ENCODE results near the gene ADAM11.
"Not testable (repeated sequence)": the region's sequence is repeated elsewhere in the genome, so short reads cannot be mapped to it uniquely, and the experiment has no call there.

Gene ADAM11

GRCh38 chr17:44747566-44747965 is 11.2 kb upstream of the ADAM11 start:
- H3K36me3 ChIP-seq (ENCODE audit: insufficient read depth, low read length) = no peaks in the 10 kb centered on the region
- H3K4me1 ChIP-seq (ENCODE audit: insufficient read depth, low read length) = no peaks in the 10 kb centered on the region
- H3K4me3 ChIP-seq (ENCODE audit: low read depth in 1 of 2, low read length in 2 of 2) = no peak overlapping the region
- H3K9me3 ChIP-seq (ENCODE audit: low read length) = no peaks in the 10 kb centered on the region
- H3K27me3 ChIP-seq (ENCODE audit: control insufficient read depth in 1 of 2, insufficient read depth in 2 of 2, low read length in 2 of 2) = no peaks in the 10 kb centered on the region
- no peak overlapping the region for H3K27ac ChIP-seq (ENCODE audit: low read depth, low read length)
- H3K9ac ChIP-seq (ENCODE audit: low read length) = no peak overlapping the region

DNA sequence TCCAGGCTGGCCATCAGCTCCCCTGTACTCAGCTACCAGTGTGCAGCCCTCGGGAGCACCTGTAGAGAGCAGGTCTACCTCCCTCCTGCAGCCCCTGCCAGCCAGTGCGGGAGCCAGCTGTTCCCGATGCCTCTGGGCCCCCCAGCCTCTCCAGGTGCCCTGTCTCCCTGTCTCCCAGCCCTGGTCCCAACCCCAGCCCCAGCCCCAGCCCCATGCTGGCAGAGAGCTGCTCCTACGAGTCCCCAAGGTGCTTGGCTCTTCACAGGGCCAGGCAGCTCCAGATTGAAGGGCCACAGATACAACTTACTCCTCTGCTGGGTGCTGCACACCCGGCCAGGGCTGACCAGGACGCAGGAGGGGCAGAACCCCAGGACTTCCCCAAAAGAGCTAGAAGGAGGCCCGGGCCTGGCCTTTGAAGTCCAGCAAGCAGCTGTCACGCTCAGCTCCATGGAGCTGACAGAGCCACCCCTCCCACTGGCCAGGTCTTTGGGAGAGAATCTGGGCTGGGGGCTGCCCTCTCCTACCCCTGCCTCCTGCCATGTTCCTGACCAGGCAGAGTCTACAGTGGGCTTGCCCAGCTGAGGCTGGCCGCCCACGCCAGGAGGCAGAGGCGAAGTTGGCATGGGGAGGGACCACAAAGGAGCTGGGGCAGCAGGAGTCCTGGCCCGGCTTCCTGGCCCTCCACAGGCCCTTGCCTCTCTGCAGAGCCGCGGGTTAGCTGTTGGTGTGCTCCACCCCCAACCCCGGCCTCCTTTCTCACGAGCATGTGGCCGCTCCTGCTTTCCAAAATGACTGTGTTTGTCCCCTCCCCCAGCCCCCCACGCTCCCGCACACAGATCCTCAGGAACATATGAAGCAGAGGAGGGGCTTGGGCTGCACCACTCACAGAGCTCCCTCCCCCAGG is 9.5 kb upstream of the ADAM11 start:
- Histone ChIP-seq H3K36me3 (ENCODE audit: insufficient read depth, low read length) (no peaks in the 10 kb centered on the region), H3K9ac (ENCODE audit: low read length) (no peak overlapping the region), H3K27ac (ENCODE audit: low read depth, low read length) (no peak overlapping the region), H3K4me1 (ENCODE audit: insufficient read depth, low read length) (no peaks in the 10 kb centered on the region), H3K27me3 (ENCODE audit: control insufficient read depth in 1 of 2, insufficient read depth in 2 of 2, low read length in 2 of 2) (no peaks in the 10 kb centered on the region), H3K9me3 (ENCODE audit: low read length) (no peaks in the 10 kb centered on the region), H3K4me3 (ENCODE audit: low read depth in 1 of 2, low read length in 2 of 2) (no peak overlapping the region)

GRCh38 chr17:44749980-44750318 is 8.8 kb upstream of the ADAM11 start:
- H3K4me1 ChIP-seq (ENCODE audit: insufficient read depth, low read length) = no peaks in the 10 kb centered on the region
- H3K9me3 ChIP-seq (ENCODE audit: low read length) = no peaks in the 10 kb centered on the region
- no peaks in the 10 kb centered on the region for H3K27me3 ChIP-seq (ENCODE audit: control insufficient read depth in 1 of 2, insufficient read depth in 2 of 2, low read length in 2 of 2)
- H3K36me3 ChIP-seq (ENCODE audit: insufficient read depth, low read length) = no peaks in the 10 kb centered on the region
- H3K9ac ChIP-seq (ENCODE audit: low read length) = no peak overlapping the region
- H3K27ac ChIP-seq (ENCODE audit: low read depth, low read length) = no peak overlapping the region
- no peak overlapping the region for H3K4me3 ChIP-seq (ENCODE audit: low read depth in 1 of 2, low read length in 2 of 2)

DNA sequence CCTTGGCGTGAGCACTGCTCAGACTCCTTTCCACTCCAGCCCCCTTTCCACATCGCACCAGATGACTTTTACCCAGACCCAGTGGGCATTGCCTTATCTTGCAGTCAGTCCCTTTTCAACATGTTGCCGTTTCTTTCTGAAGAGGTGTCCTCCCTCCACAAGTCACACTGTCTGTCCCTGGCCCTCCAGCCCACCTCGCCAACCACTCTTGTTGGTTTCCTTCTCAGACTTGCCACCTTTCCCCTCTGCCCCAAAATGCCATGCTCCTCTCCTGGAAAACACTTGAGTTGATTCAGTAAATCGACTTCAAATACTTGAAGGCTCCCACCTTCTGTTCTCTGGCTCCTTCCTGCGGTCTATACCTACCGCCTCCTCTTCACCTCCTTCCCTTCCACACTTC is 7.5 kb upstream of the ADAM11 start:
- Histone ChIP-seq H3K9me3 (ENCODE audit: low read length) (no peaks in the 10 kb centered on the region), H3K36me3 (ENCODE audit: insufficient read depth, low read length) (no peaks in the 10 kb centered on the region), H3K4me3 (ENCODE audit: low read depth in 1 of 2, low read length in 2 of 2) (no peak overlapping the region), H3K9ac (ENCODE audit: low read length) (no peak overlapping the region), H3K27me3 (ENCODE audit: control insufficient read depth in 1 of 2, insufficient read depth in 2 of 2, low read length in 2 of 2) (no peaks in the 10 kb centered on the region), H3K4me1 (ENCODE audit: insufficient read depth, low read length) (no peaks in the 10 kb centered on the region), H3K27ac (ENCODE audit: low read depth, low read length) (no peak overlapping the region)

- Histone ChIP-seq H3K9ac (ENCODE audit: low read length) (no peak overlapping the region), H3K27me3 (ENCODE audit: control insufficient read depth in 1 of 2, insufficient read depth in 2 of 2, low read length in 2 of 2) (no peaks in the 10 kb centered on the region), H3K4me1 (ENCODE audit: insufficient read depth, low read length) (no peaks in the 10 kb centered on the region), H3K36me3 (ENCODE audit: insufficient read depth, low read length) (no peaks in the 10 kb centered on the region), H3K9me3 (ENCODE audit: low read length) (no peaks in the 10 kb centered on the region), H3K4me3 (ENCODE audit: low read depth in 1 of 2, low read length in 2 of 2) (no peak overlapping the region), H3K27ac (ENCODE audit: low read depth, low read length) (no peak overlapping the region)
Observed at GRCh38 chr17:44751806-44752205, 7.0 kb upstream of the ADAM11 start.

GRCh38 chr17:44752953-44753861 is 5.6 kb upstream of the ADAM11 start:
- Histone ChIP-seq H3K9ac (ENCODE audit: low read length) (no peak overlapping the region), H3K9me3 (ENCODE audit: low read length) (no peaks in the 10 kb centered on the region), H3K27me3 (ENCODE audit: control insufficient read depth in 1 of 2, insufficient read depth in 2 of 2, low read length in 2 of 2) (peaks cover 0 to 9% of the 10 kb centered on the region in 2 donors), H3K27ac (ENCODE audit: low read depth, low read length) (no peak overlapping the region), H3K4me3 (ENCODE audit: low read depth in 1 of 2, low read length in 2 of 2) (no peak overlapping the region), H3K4me1 (ENCODE audit: insufficient read depth, low read length) (no peaks in the 10 kb centered on the region), H3K36me3 (ENCODE audit: insufficient read depth, low read length) (no peaks in the 10 kb centered on the region)

- no peak overlapping the region for H3K4me3 ChIP-seq (ENCODE audit: low read depth in 1 of 2, low read length in 2 of 2)
- H3K27ac ChIP-seq (ENCODE audit: low read depth, low read length) = no peak overlapping the region
- no peaks in the 10 kb centered on the region for H3K4me1 ChIP-seq (ENCODE audit: insufficient read depth, low read length)
- peaks cover 0 to 15% of the 10 kb centered on the region in 2 donors for H3K27me3 ChIP-seq (ENCODE audit: control insufficient read depth in 1 of 2, insufficient read depth in 2 of 2, low read length in 2 of 2)
- no peak overlapping the region for H3K9ac ChIP-seq (ENCODE audit: low read length)
- H3K9me3 ChIP-seq (ENCODE audit: low read length) = no peaks in the 10 kb centered on the region
- H3K36me3 ChIP-seq (ENCODE audit: insufficient read depth, low read length) = no peaks in the 10 kb centered on the region
Observed at GRCh38 chr17:44754276-44754675, 4.5 kb upstream of the ADAM11 start.

GRCh38 chr17:44755180-44755579 is 3.6 kb upstream of the ADAM11 start:
- not testable (repeated sequence) for H3K4me1 ChIP-seq (ENCODE audit: insufficient read depth, low read length); H3K27ac ChIP-seq (ENCODE audit: low read depth, low read length); H3K4me3 ChIP-seq (ENCODE audit: low read depth in 1 of 2, low read length in 2 of 2); H3K36me3 ChIP-seq (ENCODE audit: insufficient read depth, low read length); H3K9ac ChIP-seq (ENCODE audit: low read length); H3K9me3 ChIP-seq (ENCODE audit: low read length)
- H3K27me3 ChIP-seq (ENCODE audit: control insufficient read depth in 1 of 2, insufficient read depth in 2 of 2, low read length in 2 of 2) = peaks cover 3 to 24% of the 10 kb centered on the region in 2 donors

DNA sequence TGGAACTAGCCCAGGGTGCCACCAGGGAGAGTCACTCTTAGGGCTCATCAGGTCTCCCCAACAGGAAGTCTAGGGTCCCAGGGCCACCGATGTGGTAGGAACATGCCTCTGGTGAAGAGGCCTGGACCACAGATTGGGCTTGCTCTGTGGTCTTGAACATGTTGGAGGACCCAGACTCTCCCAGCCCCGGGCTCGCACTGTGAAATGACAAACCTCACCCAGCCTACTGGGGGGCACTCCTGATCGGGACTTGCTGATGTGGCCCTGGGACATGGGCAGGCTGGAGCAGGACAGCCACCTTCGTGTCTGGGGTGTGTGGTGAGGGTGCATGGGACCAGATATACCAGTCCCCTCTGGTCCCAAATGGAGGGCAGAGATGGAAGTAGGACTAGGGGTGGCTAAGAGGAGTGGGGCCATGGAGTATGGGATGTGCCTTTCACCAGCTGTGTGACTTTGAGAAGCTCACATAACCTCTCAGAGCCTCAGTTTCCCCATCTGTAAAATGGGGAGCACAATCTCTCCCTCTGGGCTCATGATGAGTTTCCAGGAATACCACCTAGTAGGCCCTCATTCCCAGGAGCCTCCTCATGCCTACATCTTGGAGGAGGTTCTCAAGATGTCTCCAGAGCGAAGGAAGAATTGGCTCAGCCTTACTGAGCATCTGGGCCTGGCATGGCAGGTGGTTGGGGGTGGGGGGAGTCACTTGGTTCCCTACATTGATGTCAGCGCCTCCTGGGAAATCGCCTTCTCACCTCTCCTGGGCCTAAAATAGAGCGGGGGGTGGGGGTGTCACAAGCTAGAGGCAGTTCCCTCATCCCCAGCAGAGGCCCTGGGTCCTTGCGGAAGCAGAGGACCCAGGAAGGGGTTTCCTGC is 1.5 kb upstream of the ADAM11 start:
- H3K4me3 ChIP-seq (ENCODE audit: low read depth in 1 of 2, low read length in 2 of 2) = no peak overlapping the region

DNA sequence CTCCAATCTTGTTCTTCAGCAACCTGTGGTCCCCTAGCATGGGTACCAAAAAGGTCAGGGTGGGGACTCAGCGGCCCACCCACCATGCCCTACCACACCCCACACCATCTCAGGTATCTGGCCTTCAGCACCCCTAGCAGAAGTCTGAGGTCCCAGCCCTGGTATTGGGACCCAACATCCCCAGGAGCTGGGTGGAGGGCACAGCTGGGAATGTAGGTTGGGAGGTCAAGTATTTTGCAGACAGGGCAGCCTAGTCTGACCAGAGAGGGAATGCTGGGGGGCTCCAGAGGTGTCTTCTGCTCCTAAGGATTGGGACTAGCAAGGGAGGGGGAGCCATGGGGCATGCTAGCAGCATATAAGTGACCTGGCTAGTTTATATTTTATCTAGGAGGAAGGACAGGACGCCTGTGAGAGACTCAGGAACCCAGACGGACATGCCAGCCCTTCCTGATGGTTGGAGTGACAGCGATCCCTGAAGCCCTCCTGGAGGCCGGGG is 822 bp upstream of the ADAM11 start:
- Histone ChIP-seq H3K27ac (ENCODE audit: low read depth, low read length) (no peak overlapping the region), H3K36me3 (ENCODE audit: insufficient read depth, low read length) (no peaks in the 10 kb centered on the region), H3K4me1 (ENCODE audit: insufficient read depth, low read length) (no peaks in the 10 kb centered on the region), H3K9me3 (ENCODE audit: low read length) (no peaks in the 10 kb centered on the region), H3K27me3 (ENCODE audit: control insufficient read depth in 1 of 2, insufficient read depth in 2 of 2, low read length in 2 of 2) (peaks cover 14 to 37% of the 10 kb centered on the region in 2 donors), H3K4me3 (ENCODE audit: low read depth in 1 of 2, low read length in 2 of 2) (no peak overlapping the region), H3K9ac (ENCODE audit: low read length) (no peak overlapping the region)

More for the DNA sequence above, 1.5 kb upstream of the ADAM11 start:
- Histone ChIP-seq H3K4me1 (ENCODE audit: insufficient read depth, low read length) (no peaks in the 10 kb centered on the region), H3K27me3 (ENCODE audit: control insufficient read depth in 1 of 2, insufficient read depth in 2 of 2, low read length in 2 of 2) (peaks cover 14 to 37% of the 10 kb centered on the region in 2 donors), H3K36me3 (ENCODE audit: insufficient read depth, low read length) (no peaks in the 10 kb centered on the region), H3K9ac (ENCODE audit: low read length) (no peak overlapping the region), H3K27ac (ENCODE audit: low read depth, low read length) (no peak overlapping the region), H3K9me3 (ENCODE audit: low read length) (no peaks in the 10 kb centered on the region)

Measured in muscle layer of colon (tissue), 2 donors.